HepG2 (cell line): Measurements from ENCODE around the gene SSNA1. TPM values are rescaled to one million over a fixed set of nuclear protein-coding genes. Genes with fewer than 3 reads are reported as not detected.

ENCODE experiments used
- ARNT ChIP-seq: fragments of 450-650 bp; IDR thresholded peaks from 2 replicates; pipeline ENCODE4 v1.6.1; 2017
- CAMTA2 ChIP-seq: sonication (generic); formaldehyde crosslinking; IDR thresholded peaks from 2 replicates; pipeline ENCODE4 v1.4.0; 2020; ENCODE audit warnings: mild to moderate bottlenecking, missing genetic modification reagents, borderline replicate concordance
- CENPX ChIP-seq: sonication (generic); formaldehyde crosslinking; IDR thresholded peaks from 2 replicates; pipeline ENCODE4 v1.9.0; 2021; ENCODE audit warnings: mild to moderate bottlenecking, missing genetic modification reagents, moderate library complexity
- DZIP1 ChIP-seq: sonication (generic); formaldehyde crosslinking; IDR thresholded peaks from 2 replicates; pipeline ENCODE4 v1.5.0; 2020; ENCODE audit warnings: mild to moderate bottlenecking, missing genetic modification reagents
- ELF3 ChIP-seq: IDR thresholded peaks from 2 replicates; pipeline ENCODE4 v1.6.1; 2016; ENCODE audit warnings: missing genetic modification reagents, missing compliant biosample characterization
- EZH2 ChIP-seq: conservative IDR thresholded peaks from 2 replicates; pipeline ENCODE4 v1.6.1; 2012; ENCODE audit warnings: mild to moderate bottlenecking, low read depth, low read length, moderate library complexity
- KDM5B ChIP-seq: sonication (generic); formaldehyde crosslinking; IDR thresholded peaks from 2 replicates; pipeline ENCODE4 v1.4.0; 2020; ENCODE audit warnings: missing genetic modification reagents, mild to moderate bottlenecking, borderline replicate concordance
- KLF15 ChIP-seq: sonication (generic); formaldehyde crosslinking; IDR thresholded peaks from 2 replicates; pipeline ENCODE4 v1.8.1; 2023; ENCODE audit warnings: borderline replicate concordance, mild to moderate bottlenecking, inconsistent platforms, missing genetic modification reagents, mixed read lengths
- PCBP1 ChIP-seq: fragments of 200-400 bp; formaldehyde crosslinking; IDR thresholded peaks from 2 replicates; pipeline ENCODE4 v1.6.1; 2017; ENCODE audit warnings: mild to moderate bottlenecking, low read depth, low read length, borderline replicate concordance
- PCBP2 ChIP-seq: fragments of 200-400 bp; formaldehyde crosslinking; optimal IDR thresholded peaks from 2 replicates; pipeline ENCODE3; 2018; ENCODE audit warnings: low read length, low read depth; ENCODE audit not compliant: poor library complexity, severe bottlenecking
- PRPF4 ChIP-seq: fragments of 200-400 bp; formaldehyde crosslinking; IDR thresholded peaks from 2 replicates; pipeline ENCODE4 v1.6.1; 2016; ENCODE audit warnings: low read length, low read depth; ENCODE audit not compliant: poor library complexity, severe bottlenecking
- SETDB1 ChIP-seq: sonication (generic); formaldehyde crosslinking; IDR thresholded peaks from 2 replicates; pipeline ENCODE4 v1.5.1; 2020; ENCODE audit warnings: missing genetic modification reagents, mild to moderate bottlenecking, borderline replicate concordance
- SP2 ChIP-seq: sonication (generic); formaldehyde crosslinking; IDR thresholded peaks from 2 replicates; pipeline ENCODE4 v1.5.1; 2020; ENCODE audit warnings: mild to moderate bottlenecking, missing genetic modification reagents
- TFAP4 ChIP-seq: sonication (generic); IDR thresholded peaks from 2 replicates; pipeline ENCODE4 v1.6.1; 2016; ENCODE audit warnings: low read depth, borderline replicate concordance
- ZBTB25 ChIP-seq: IDR thresholded peaks from 2 replicates; pipeline ENCODE4 v1.6.1; 2018; ENCODE audit warnings: missing genetic modification reagents
- ZMAT3 ChIP-seq: sonication (generic); formaldehyde crosslinking; conservative IDR thresholded peaks from 2 replicates; pipeline ENCODE4 v1.7.0; 2021; ENCODE audit warnings: missing genetic modification reagents
- ZNF20 ChIP-seq: sonication (generic); formaldehyde crosslinking; IDR thresholded peaks from 2 replicates; pipeline ENCODE4 v1.4.0; 2020; ENCODE audit warnings: mild to moderate bottlenecking, moderate library complexity, missing genetic modification reagents
- ZNF224 ChIP-seq: sonication (generic); formaldehyde crosslinking; IDR thresholded peaks from 2 replicates; pipeline ENCODE4 v1.5.0; 2020; ENCODE audit warnings: mild to moderate bottlenecking, missing genetic modification reagents
- ZNF639 ChIP-seq: conservative IDR thresholded peaks from 2 replicates; pipeline ENCODE4 v1.6.1; 2018; ENCODE audit warnings: missing genetic modification reagents
- polyA plus RNA-seq, 8 experiments: library from polyadenylated mRNA; depleted of rRNA in 3 of 8; stranded (reverse) in 7 of 8; unstranded in 1 of 8; fragments of >200 nt; fragmentation: Illumina TruSeq in 4 of 8; extraction: Trizol in 4 of 8; gene quantifications; 2 replicates each; pipeline versions ENCODE4 v1.2.1 to v1.2.3, GENCODE V29; 2011 to 2016; ENCODE audit warnings: low read depth in 4 of 8, missing spikeins in 1 of 8, mixed read lengths in 1 of 8; ENCODE audit not compliant: insufficient read depth in 1 of 8
- total RNA-seq, 5 experiments: library from RNA; depleted of rRNA; stranded (reverse); fragments of >200 nt; fragmentation: Illumina TruSeq; extraction: Trizol; gene quantifications; 2 replicates each; pipeline ENCODE4 v1.2.3, GENCODE V29; 2016; ENCODE audit warnings: low read depth in 1 of 5
- TF ChIP-seq, protein P1 (sequence below): sonication (generic); formaldehyde crosslinking; IDR thresholded peaks from 2 replicates; pipeline ENCODE4 v1.4.0; 2020; ENCODE audit warnings: missing genetic modification reagents
- TF ChIP-seq, protein P2 (sequence below): sonication (generic); formaldehyde crosslinking; IDR thresholded peaks from 2 replicates; pipeline ENCODE4 v1.5.1; 2020; ENCODE audit warnings: missing genetic modification reagents, mild to moderate bottlenecking, borderline replicate concordance

The SSNA1 gene
- total and polyA plus RNA-seq, 2 of the 13 experiments (the other 11 are each of a cell fraction or from before 2014, with no cell fraction given), result 35.9 to 49.4 TPM

DNA sequence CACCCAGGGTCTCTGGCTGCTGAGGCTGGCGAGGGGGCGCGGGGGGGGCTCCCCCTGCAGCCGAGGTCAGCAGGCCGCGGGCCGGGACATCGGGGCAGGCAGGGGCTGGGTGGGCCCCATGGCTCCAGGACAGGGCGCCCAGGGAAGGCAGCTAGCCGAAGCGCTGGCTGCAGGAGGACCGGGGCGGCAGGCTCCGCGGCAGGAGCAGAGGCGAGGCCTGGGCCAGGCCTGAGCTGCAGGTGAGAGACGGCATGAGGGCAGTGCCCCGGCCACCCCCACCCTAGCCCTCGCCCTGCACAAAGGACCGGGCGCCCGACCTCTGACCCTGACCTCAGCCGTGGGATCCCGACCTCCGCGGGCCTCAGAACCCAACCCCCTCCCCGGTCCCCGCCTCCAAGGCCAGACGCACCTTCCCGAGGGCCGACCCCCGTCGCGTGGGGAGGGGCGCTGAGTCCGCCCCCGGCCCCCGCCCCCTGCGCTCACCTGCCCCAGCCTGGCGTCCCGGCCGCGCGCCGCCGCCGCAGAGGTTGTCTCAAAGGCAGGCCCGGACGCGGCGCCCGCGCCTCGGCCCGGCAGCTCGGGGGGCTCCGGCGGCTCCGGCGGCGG is 33.1 kb downstream of the SSNA1 start (continued):
- TF ChIP-seq ELF3 (CRISPR knock-in tag), result no peak
- TF ChIP-seq DZIP1, result no peak
- TF ChIP-seq CAMTA2 (CRISPR knock-in tag), result no peak
- peak; percentile 47; the same call in 1 of the 2 replicates for TF ChIP-seq ZNF639
- TF ChIP-seq SETDB1 (CRISPR knock-in tag), result no peak
- TF ChIP-seq SP2 (CRISPR knock-in tag), result no peak
- TF ChIP-seq CENPX, result no peak
- TF ChIP-seq, protein P1, sequence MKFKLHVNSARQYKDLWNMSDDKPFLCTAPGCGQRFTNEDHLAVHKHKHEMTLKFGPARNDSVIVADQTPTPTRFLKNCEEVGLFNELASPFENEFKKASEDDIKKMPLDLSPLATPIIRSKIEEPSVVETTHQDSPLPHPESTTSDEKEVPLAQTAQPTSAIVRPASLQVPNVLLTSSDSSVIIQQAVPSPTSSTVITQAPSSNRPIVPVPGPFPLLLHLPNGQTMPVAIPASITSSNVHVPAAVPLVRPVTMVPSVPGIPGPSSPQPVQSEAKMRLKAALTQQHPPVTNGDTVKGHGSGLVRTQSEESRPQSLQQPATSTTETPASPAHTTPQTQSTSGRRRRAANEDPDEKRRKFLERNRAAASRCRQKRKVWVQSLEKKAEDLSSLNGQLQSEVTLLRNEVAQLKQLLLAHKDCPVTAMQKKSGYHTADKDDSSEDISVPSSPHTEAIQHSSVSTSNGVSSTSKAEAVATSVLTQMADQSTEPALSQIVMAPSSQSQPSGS (CRISPR knock-in tag), result no peak
- TF ChIP-seq EZH2, result no peak
- TF ChIP-seq ZNF224 (CRISPR knock-in tag), result no peak
- no peak for TF ChIP-seq ZNF20 (CRISPR knock-in tag)
- TF ChIP-seq TFAP4, result peak; percentile 42; the same call in 1 of the 2 replicates
- TF ChIP-seq KLF15 (CRISPR knock-in tag), result no peak
- TF ChIP-seq KDM5B, result no peak
- no peak for TF ChIP-seq PCBP2
- TF ChIP-seq, protein P2, sequence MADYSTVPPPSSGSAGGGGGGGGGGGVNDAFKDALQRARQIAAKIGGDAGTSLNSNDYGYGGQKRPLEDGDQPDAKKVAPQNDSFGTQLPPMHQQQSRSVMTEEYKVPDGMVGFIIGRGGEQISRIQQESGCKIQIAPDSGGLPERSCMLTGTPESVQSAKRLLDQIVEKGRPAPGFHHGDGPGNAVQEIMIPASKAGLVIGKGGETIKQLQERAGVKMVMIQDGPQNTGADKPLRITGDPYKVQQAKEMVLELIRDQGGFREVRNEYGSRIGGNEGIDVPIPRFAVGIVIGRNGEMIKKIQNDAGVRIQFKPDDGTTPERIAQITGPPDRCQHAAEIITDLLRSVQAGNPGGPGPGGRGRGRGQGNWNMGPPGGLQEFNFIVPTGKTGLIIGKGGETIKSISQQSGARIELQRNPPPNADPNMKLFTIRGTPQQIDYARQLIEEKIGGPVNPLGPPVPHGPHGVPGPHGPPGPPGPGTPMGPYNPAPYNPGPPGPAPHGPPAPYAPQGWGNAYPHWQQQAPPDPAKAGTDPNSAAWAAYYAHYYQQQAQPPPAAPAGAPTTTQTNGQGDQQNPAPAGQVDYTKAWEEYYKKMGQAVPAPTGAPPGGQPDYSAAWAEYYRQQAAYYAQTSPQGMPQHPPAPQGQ, result no peak
- no peak for TF ChIP-seq PCBP1
- TF ChIP-seq ZBTB25, result peak; percentile 67; the same call in 1 of the 2 replicates
- TF ChIP-seq ZMAT3 (CRISPR knock-in tag), result no peak
- TF ChIP-seq PRPF4, result no peak
- no peak for TF ChIP-seq ARNT
